ENCODE data around the gene ASB15.
"Not testable (repeated sequence)": the region's sequence is repeated elsewhere in the genome, so short reads cannot be mapped to it uniquely, and the experiment has no call there.

The ASB15 gene

GRCh38 chr7:123601530-123601929 lies at the start of gene ASB15:
Gene ASB15 (plus strand): TSS chr7:123601821. CDS start chr7:123614503, 12,682 bp downstream.
- DNase-seq (ENCODE audit: low read depth in 2 of 2): no peak

DNA sequence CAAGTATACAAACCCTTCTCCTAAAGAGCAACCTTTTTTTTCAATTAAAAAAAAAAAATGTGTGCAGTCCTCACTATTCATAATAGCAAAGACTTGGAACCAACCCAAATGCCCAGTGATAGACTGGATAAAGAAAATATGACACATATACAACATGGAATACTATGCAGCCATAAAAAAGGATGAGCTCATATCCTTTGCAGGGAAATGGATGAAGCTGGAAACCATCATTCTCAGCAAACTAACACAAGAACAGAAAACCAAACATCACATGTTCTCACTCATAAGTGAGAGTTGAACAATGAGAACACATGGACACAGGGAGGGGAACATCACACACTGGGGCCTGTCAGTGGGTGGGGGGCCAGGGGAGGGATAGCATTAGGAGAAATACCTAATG lies 49.5 kb upstream of the ASB15 start:
- DNase-seq (ENCODE audit: low read depth in 2 of 2): not testable (repeated sequence)

DNA sequence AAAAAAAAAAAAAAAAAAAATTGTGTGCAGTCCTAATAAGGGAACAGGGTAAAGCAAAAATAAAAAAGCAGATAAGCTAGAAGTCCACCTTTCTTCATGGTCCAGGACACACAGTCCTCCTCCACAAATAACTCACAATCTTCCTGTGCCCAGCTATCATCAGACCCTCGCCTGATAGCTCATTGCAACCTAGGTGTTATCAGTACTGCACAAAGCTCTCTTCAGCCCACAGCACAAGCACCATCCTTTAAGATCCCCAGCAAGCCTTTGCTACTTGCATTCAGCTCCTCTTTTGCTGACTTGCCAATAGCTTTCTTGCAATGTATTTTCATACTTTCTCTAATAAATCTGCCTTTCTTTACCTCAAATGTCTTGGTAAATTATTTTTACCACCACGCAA lies 49.0 kb upstream of the ASB15 start:
- DNase-seq (ENCODE audit: low read depth in 2 of 2): no peak

DNA sequence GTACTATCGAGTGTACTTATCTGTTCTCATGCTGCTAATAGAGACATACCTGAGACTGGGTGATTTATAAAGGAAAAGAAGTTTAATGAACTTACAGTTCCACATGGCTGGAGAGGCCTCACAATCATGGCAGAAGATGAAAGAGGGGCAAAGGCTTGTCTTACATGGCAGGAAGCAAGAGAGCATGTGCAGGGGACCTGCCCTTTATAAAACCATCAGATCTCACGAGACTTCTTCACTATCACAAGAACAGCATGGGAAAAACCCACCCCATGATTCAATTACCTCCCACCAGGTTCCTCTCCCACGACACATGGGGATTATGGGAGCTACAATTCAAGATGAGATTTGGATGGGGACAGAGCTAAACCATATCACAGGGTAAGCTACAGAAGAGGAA lies 48.5 kb upstream of the ASB15 start:
- DNase-seq (ENCODE audit: low read depth in 2 of 2): no peak

GRCh38 chr7:123555484-123555883 lies 46.1 kb upstream of the ASB15 start:
- no peak for DNase-seq (ENCODE audit: low read depth in 2 of 2)

DNA sequence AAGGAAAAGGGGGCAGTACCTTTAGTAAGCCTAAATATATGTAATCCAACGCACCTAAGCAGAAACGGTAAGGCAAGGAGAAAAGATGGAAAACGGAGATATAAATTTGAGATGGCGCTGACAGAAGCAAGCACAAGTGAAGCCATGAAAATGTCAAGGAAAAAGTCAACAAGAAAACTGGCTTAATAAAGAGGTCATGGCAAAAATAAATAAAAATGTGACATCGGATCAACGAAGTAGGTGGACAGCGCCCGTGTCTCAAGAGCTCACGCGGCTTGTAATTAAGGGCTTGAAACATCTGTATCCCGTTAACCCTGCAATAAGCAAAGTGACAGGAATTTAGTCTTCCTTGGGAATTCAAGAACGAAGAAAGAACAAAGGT lies 44.6 kb upstream of the ASB15 start:
- DNase-seq (ENCODE audit: low read depth in 2 of 2): no peak

DNA sequence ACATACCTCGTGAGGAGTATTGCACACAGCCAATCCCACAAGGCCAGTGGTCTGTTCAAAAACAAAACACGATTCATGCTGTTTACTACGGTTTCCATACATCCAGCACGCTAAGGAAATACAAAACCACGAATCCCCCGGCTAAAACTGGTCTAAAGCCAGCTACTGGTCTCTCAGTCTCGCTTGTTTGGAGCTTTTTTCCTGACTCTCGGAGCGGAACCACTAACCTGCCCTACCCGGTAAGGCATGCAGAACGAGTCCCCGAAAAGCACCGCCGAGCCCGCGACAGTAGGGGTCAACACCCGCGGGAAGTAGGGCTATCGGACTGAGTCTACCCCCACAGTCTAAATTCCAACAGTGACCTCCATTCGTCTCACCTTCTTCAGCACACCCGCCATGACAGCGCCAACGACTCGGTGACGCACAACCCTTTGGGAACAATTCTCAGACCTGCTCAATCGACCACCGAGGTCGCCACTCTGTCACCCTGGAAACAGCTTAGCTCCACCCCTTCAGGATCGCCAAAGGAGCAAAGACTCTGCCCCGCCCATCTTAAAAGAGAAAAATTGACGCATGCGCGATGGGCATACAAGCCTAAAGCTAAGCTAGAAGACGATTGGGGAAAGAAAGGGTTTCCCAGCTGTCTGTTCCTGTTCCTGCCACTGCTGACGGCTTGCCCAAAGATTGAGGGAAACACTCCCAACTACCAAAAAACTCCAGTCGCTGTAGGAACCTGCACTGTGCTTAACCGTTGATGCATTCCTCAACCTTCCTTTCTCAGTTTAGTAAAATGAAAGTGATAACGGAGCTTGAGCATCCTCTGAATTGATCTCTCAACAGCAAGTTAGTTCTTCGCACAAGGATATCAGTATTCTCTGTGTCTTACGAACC lies 44.0 kb upstream of the ASB15 start, which contains the start of gene NDUFA5:
Gene NDUFA5, minus strand, starts transcription at position 421 of the 891 bp plus-strand sequence. Its CDS starts 23 bp downstream, at position 398.
- peak; percentile 90 to 92 for DNase-seq (ENCODE audit: low read depth in 2 of 2)

- DNase-seq (ENCODE audit: low read depth in 2 of 2): no peak
Measured at GRCh38 chr7:123558289-123558874, 43.2 kb upstream of the ASB15 start.

- no peak for DNase-seq (ENCODE audit: low read depth in 2 of 2)
Measured at GRCh38 chr7:123562121-123562520, 39.5 kb upstream of the ASB15 start.

DNA sequence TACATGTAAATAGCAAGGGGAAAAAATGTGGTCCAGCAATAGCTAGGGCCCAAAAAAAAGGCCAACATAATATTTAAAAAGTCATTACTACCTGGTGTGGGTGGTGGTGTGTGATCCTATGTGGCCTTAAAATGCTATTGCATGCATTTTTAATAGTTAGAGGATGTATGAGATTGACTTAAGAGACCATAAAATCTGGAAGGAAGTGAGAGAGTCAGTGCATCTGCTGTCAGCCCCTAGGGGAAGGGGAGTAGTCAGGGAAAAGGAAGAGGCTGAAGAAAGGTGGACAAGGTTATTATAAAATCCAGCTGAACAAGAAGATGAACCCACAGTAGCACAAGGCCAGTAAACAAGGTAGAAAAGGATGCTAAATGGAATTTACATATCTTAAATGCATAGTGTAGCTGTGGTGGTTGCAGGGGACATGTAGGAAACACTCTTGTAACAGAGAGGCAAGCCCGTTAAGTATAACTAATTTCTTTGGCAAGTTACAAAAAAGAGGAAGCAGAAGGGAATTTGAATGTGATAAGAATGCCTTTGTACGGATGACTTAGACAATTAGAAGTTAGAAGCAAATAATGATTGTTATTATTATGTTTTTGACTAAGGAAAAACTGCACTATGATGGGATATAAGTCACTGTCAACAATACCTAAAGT lies 32.1 kb upstream of the ASB15 start:
- DNase-seq (ENCODE audit: low read depth in 2 of 2): no peak

DNA sequence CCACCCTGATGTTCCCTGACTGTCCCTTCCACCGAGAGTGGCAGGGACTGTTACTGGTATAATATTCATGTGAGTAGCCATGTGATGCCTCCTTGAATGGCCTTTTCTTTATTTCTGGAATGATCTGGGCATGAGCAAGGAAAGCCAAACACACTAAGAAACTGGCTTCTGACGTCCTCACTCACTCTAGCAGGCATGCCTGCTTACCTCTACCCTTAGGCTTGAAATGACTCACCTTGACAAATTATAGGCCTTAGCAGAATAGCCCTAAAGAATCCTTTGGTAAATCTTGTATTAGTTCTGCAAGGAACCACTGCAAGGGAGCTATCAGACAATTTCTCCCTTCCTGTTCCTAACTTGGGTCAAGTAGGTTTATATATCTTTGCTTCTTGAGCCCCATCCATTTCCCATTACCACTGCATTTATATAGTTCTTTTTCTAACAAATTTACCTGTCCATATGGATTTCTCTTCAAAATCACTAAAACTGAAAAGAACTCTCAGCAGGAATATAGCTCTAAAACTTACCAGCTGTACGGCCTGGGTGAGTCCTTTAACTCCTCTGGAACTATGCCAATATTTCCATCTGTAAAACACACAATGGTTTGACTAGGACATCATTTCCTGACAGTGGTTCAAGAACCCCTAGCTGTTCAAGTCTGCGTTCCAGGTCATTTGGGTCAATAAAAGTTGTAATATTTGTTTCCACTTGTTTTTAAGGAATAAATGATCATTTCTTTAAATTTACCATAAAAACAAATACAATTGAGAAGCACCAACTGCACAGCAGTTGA lies 31.0 kb upstream of the ASB15 start:
- no peak for DNase-seq (ENCODE audit: low read depth in 2 of 2)

DNA sequence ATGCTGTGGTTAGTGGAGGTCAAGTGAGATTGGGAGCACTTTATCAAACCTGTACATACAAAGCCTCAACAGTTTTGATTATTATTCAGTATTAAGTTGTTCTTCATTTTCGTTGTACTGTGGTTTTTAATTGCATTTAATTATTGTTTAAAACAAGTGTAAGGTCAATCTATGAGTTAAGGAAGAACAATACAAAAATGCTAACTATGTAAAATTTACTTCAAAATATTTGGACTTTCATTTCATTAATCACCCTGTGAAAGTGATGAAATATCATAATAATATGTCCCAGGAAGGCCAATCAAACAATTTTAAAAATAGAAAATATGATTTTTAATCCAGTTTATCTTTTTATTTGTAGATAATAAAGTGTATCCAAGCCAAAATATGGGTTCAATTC lies 30.4 kb upstream of the ASB15 start:
- DNase-seq (ENCODE audit: low read depth in 2 of 2): no peak

DNA sequence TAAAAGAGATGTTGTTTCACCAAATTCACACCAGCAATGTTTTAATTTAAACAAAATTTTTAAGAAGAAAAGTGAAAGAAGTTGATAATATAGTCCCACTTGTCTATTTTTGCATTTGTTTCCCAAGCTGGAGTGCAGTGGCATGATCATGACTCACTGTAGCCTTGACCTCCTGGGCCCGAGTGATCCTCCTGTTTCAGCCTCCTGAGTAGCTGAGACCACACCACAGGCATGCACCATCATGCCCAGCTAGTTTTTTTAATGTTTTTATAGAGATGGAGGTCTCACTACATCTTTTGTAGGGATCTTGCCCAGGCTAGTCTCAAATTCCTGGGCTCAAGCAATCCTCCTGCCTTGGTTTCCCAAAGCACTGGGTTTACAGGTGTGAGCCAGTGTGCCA lies 29.9 kb upstream of the ASB15 start:
- no peak for DNase-seq (ENCODE audit: low read depth in 2 of 2)

GRCh38 chr7:123573341-123573740 lies 28.3 kb upstream of the ASB15 start:
- no peak for DNase-seq (ENCODE audit: low read depth in 2 of 2)

- DNase-seq (ENCODE audit: low read depth in 2 of 2): no peak
Measured at GRCh38 chr7:123573896-123574467, 27.6 kb upstream of the ASB15 start.

DNA sequence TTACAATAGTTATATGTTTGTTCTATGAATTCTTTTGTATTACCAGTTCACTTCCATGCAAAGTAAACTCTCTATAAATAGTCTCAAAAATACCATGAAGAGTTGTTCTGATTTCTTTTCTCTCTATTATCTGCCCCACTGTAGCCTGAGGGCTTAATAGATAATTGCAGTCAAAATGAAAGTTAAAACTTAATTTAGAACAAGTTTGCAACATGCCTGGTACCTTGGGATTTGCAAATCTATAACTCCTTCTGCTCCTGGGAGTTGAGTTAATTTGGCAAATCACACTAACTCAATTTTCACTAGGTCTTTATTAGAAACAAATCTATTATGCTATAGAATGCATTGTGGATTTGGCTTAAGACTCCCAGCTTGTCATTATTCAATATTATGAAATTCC lies 22.2 kb upstream of the ASB15 start:
- no peak for DNase-seq (ENCODE audit: low read depth in 2 of 2)

- DNase-seq (ENCODE audit: low read depth in 2 of 2): no peak
Measured at GRCh38 chr7:123580406-123581161, 21.0 kb upstream of the ASB15 start.

- DNase-seq (ENCODE audit: low read depth in 2 of 2): no peak
Measured at GRCh38 chr7:123581162-123581459, 20.5 kb upstream of the ASB15 start.

DNA sequence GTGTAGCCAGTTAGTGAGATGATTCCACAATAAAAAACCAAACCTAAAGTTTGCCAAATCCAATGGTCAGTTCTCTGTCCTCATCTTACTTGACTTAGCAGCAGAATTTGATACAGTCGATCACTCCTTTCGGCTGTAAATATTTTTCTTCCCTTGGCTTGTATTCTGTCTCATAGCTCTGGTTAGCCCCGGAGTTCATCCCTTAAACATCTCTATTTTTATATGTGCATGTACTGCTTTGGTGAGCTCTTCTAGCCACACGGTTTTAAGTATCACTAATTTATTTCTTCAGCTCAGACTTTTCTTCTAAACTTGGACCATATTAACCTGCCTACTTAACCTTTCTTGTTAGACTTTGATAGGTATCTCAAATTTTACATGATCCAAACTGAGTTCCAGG lies 17.8 kb upstream of the ASB15 start:
- no peak for DNase-seq (ENCODE audit: low read depth in 2 of 2)

GRCh38 chr7:123588376-123588775 lies 13.2 kb upstream of the ASB15 start:
- DNase-seq (ENCODE audit: low read depth in 2 of 2): no peak

GRCh38 chr7:123594813-123595241 lies 6.8 kb upstream of the ASB15 start:
- DNase-seq (ENCODE audit: low read depth in 2 of 2): no peak

Measured in stimulated activated CD8-positive, alpha-beta memory T cell treated with anti-CD3 and anti-CD28 coated beads, Interleukin-15, amount 100 ng/mL, for 48 hours (primary cell).